ENCODE results near the gene SEBOX. TPM values are rescaled to one million over a fixed set of nuclear protein-coding genes. Genes with fewer than 3 reads are reported as not detected.
A peak's percentile ranks its signal among the peaks of the same experiment; 100 is the strongest.

The SEBOX gene
- total RNA-seq: not detected

- DNase-seq (ENCODE audit: low read depth in 2 of 3, low spot score in 2 of 3): no peak
Measured at GRCh38 chr17:28364665-28365363, at the start of gene SEBOX. SEBOX (minus strand) TSS chr17:28365199; CDS start chr17:28365151, 48 bp downstream.

GRCh38 chr17:28413804-28414203 is 48.8 kb upstream of the SEBOX start:
- no peak for DNase-seq (ENCODE audit: low read depth in 2 of 3, low spot score in 2 of 3)

GRCh38 chr17:28412099-28412498 is 47.1 kb upstream of the SEBOX start:
- no peak for DNase-seq (ENCODE audit: low read depth in 2 of 3, low spot score in 2 of 3)

GRCh38 chr17:28407974-28408306 is 42.9 kb upstream of the SEBOX start:
- DNase-seq (ENCODE audit: low read depth in 2 of 3, low spot score in 2 of 3): no peak

- no peak for DNase-seq (ENCODE audit: low read depth in 2 of 3, low spot score in 2 of 3)
Measured at GRCh38 chr17:28407130-28407973, 42.4 kb upstream of the SEBOX start.

- DNase-seq (ENCODE audit: low read depth in 2 of 3, low spot score in 2 of 3): peak in 1 of 3 donors; percentile 21
Measured at GRCh38 chr17:28406473-28406814, 41.4 kb upstream of the SEBOX start.

- peak in 1 of 3 donors; percentile 38 for DNase-seq (ENCODE audit: low read depth in 2 of 3, low spot score in 2 of 3)
Measured at GRCh38 chr17:28405632-28406472, 40.9 kb upstream of the SEBOX start, which contains the start of gene SLC46A1. SLC46A1 (minus strand) TSS chr17:28406212; CDS start chr17:28406114, 98 bp downstream.

- DNase-seq (ENCODE audit: low read depth in 2 of 3, low spot score in 2 of 3): no peak
Measured at GRCh38 chr17:28404812-28405570, 40.0 kb upstream of the SEBOX start.

- no peak for DNase-seq (ENCODE audit: low read depth in 2 of 3, low spot score in 2 of 3)
Measured at GRCh38 chr17:28404461-28404811, 39.4 kb upstream of the SEBOX start.

- no peak for DNase-seq (ENCODE audit: low read depth in 2 of 3, low spot score in 2 of 3)
Measured at GRCh38 chr17:28404007-28404406, 39.0 kb upstream of the SEBOX start.

GRCh38 chr17:28402844-28403243 is 37.8 kb upstream of the SEBOX start:
- no peak for DNase-seq (ENCODE audit: low read depth in 2 of 3, low spot score in 2 of 3)

- DNase-seq (ENCODE audit: low read depth in 2 of 3, low spot score in 2 of 3): no peak
Measured at GRCh38 chr17:28402224-28402630, 37.2 kb upstream of the SEBOX start.

GRCh38 chr17:28399808-28400207 is 34.8 kb upstream of the SEBOX start:
- DNase-seq (ENCODE audit: low read depth in 2 of 3, low spot score in 2 of 3): no peak

- DNase-seq (ENCODE audit: low read depth in 2 of 3, low spot score in 2 of 3): no peak
Measured at GRCh38 chr17:28398280-28398981, 33.4 kb upstream of the SEBOX start.

- DNase-seq (ENCODE audit: low read depth in 2 of 3, low spot score in 2 of 3): no peak
Measured at GRCh38 chr17:28397687-28398279, 32.8 kb upstream of the SEBOX start.

GRCh38 chr17:28397275-28397674 is 32.3 kb upstream of the SEBOX start:
- DNase-seq (ENCODE audit: low read depth in 2 of 3, low spot score in 2 of 3): no peak

GRCh38 chr17:28396635-28397239 is 31.7 kb upstream of the SEBOX start:
- DNase-seq (ENCODE audit: low read depth in 2 of 3, low spot score in 2 of 3): no peak

GRCh38 chr17:28395968-28396367 is 31.0 kb upstream of the SEBOX start:
- no peak for DNase-seq (ENCODE audit: low read depth in 2 of 3, low spot score in 2 of 3)

- no peak for DNase-seq (ENCODE audit: low read depth in 2 of 3, low spot score in 2 of 3)
Measured at GRCh38 chr17:28395426-28395825, 30.4 kb upstream of the SEBOX start.
